Smooth muscle cell of the brain vasculature (primary cell): ENCODE data around the gene SOX18.
"Not testable (repeated sequence)": the region's sequence is repeated elsewhere in the genome, so short reads cannot be mapped to it uniquely, and the experiment has no call there.

Experiments used
- DNase-seq: peaks from one replicate; pipeline ENCODE4 v3.0.0-alpha.2; 2012; ENCODE audit warnings: low read depth, low spot score

Gene SOX18

DNA sequence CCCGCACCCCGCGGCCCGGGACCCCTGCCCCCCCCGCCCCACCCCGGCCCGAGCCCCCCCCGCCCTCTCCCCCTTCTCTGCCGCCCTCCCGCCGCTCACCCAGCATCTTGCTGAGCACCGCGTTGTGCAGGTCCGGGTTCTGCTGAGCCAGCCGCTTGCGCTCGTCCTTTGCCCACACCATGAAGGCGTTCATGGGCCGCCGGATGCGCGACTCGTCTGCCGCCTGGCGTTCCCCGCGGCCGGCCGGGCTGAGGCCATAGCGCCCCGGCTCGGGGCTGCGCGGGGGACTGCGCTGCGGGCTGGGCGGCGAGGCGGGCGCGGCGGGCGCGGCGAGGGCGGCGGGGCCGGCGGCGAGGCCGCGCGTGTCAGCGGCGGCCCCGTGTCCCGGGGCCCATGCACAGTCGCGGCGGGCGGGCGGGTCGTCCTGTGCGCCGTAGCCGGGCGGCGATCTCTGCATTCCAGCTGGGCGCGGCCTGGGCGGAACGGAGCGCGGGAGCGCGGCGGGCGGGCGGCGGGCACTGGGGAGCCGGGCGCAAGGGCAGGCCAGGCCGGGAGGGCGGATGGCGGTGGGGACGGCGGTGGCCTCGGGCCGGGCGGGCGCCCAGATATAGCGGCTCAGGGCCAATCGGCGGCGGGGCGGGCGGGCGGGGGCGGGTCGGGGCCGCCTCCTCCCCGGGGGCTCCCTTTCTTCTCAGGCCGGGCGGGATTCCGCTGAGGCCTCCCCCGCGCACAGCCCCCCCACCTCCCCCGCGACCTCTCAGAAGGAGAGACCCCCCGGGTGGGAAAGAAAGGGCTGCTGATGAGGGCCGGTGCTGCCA is at the start of gene SOX18:
TSS of gene SOX18 (minus strand) at position 580 of the 818 bp plus-strand sequence. CDS start at position 457, 123 bp downstream.
- no peak for DNase-seq

DNA sequence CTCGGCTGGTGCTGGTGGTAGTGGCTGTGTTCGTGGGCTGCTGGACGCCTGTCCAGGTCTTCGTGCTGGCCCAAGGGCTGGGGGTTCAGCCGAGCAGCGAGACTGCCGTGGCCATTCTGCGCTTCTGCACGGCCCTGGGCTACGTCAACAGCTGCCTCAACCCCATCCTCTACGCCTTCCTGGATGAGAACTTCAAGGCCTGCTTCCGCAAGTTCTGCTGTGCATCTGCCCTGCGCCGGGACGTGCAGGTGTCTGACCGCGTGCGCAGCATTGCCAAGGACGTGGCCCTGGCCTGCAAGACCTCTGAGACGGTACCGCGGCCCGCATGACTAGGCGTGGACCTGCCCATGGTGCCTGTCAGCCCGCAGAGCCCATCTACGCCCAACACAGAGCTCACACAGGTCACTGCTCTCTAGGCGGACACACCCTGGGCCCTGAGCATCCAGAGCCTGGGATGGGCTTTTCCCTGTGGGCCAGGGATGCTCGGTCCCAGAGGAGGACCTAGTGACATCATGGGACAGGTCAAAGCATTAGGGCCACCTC is 49.1 kb upstream of the SOX18 start:
- DNase-seq = no peak

DNA sequence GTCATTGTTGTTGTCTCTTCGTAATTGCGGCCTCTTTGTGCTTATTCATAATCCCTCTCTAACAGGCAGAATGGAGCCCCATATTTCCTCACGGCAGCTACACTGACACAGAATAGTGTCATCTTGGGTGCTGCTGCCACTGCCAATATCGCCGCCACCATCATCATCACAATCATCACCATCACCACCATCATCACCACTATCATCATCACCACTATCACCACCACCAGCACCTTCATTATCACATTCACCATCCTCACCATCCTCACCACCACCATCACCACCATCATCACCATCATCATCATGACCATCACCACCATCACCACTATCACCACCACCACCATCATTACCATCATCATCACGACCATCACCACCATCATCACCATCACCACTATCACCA is 47.1 kb upstream of the SOX18 start:
- no peak for DNase-seq

DNA sequence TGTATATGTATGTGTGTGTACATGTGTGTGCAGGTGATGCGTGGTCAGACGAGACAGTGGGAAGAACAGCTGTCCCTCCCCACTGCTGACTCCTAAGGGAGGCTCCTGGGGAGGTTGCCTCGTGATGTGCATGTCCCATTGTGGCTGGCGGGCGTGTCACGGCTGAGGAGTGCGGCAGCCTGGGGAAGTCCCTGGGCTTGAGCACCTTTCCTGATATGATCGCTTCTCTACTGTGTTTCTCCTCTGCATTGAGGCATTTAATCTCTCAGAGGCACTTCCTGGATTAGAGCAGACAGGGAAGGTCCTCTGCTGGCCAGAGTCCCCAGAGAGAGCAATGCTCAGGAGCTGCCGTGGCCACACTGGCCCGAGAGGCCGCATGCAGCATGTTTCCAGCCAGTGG is 46.5 kb upstream of the SOX18 start:
- no peak for DNase-seq

DNA sequence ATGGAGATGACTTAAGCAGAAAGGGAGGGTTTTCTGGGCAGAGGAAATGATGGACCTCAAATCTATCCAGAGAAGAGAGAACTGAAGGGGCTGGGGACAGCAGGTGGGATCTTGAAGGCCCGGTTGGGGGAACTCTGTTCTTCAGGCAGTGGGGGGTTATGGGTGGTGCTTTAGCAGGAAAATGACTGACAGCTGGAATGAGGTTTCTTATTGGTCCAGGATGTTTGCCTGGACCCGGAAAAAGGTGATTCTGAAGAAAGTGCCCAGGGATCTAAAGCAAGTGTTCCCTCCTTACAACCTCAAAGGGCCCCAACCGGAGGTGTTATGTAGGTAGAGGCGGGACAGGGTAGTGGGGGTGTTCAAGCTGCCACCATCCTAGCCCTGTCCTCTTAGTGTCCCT is 46.0 kb upstream of the SOX18 start:
- no peak for DNase-seq

DNA sequence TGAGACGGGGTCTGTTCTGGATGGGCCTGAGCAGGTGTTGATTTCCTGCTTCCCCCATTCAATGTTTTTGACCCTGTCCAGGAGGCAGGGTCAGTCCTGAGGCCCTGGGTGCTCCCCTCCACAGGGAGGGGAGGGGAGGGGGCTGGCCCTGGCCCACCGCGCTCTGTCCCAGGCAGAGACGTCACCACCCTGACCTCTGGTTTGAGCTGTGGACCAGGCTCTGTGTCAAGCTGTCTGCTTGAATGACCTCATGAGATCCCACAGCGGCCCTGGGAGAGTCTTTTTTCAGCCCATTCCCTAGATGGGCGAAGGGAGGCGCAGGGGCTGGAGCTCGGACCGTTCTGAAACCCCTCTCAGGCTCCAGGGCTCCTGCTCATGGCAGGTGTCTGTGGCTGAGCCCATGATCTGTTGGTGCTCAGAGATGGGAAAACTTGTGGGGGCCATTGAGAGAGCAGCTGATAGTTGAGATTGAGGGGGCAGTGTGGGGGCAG is 43.6 kb upstream of the SOX18 start:
- DNase-seq = no peak

DNA sequence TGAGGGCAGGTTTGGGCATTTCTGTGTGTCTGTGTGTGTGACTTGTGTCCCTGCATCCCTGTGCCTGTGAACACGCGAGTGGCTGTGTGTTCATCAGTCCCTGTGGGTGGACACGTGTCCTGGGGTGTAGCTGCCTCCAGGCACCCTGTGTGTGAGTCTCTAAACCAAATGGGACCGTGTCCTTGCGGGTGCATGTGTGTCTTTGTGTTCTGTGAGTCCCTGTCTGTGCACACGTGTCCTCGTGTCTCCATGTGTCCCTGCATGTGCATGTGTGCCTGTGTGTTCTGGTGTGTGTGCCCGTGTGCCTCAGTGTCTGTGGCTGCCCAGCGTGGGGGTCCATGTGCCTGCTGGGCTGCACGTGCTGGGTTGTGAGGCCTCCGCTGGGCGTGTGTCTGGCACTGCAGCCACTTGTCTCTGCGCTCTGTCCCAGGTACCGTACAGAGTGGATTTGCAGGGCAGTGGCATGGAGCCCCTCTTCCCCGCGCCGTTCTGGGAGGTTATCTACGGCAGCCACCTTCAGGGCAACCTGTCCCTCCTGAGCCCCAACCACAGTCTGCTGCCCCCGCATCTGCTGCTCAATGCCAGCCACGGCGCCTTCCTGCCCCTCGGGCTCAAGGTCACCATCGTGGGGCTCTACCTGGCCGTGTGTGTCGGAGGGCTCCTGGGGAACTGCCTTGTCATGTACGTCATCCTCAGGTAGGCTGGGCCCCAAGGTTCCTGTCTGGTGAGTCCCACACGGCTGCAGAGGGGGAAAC is 43.0 kb upstream of the SOX18 start:
- DNase-seq = no peak

DNA sequence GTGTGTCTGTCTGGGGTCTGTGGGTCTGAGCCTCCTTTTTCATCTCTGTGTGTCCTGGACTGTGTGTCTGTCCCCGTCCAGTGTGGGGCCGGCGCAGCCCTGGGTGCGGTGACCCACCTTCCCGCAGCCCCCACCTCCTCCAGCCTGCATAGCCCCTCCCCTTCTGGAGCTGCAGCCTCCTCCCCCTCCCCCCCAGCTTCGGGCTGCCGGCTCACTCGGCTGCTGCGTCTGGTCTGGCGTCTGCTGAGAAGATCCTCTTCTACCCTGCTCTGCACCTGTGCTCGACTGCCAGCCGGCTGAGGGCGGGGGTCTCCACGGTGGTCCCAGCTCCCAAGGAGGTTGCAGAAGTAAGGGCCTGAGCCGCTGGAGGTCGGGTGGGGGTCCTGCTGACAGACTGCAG is 42.3 kb upstream of the SOX18 start:
- DNase-seq = no peak

DNA sequence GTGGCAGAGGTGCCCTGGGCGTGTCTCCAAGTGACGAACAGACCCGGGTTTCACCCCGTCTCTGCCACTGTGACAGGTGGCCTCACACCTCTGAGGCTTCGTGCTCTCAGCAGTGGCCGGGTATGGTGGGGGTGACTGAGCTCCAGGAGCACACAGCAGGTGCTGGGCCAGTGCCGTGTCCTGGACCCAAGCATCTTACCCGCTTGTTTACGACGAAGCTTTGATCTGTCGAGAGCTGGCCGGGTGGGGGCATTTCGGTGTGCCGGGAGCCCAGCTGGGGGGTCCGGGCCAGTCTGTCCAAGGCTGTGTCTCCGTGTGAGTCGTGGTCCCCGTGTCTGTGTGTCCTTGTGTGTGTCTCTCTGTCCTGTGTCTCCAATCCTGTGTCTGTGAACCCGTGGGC is 41.9 kb upstream of the SOX18 start:
- no peak for DNase-seq

DNA sequence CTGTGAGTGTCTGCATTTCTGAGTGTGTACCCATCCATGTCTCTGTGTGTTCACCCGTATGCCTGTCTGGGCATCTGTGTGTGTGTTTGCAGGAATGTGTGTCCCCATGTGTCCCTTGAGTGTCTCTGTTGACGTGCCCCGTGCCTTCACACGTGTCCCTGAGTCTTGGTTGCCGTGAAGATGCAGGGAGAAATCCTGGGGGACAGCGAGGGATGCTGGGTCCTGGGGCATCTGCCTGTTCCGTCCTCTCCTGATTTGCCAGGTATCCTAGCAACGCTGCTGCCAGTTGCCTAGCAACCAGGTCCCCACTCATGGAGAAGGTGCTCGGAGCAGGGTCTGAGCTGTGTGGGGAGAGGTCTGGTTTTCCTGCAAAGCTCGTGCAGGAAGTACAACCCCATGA is 40.7 kb upstream of the SOX18 start:
- DNase-seq = no peak

DNA sequence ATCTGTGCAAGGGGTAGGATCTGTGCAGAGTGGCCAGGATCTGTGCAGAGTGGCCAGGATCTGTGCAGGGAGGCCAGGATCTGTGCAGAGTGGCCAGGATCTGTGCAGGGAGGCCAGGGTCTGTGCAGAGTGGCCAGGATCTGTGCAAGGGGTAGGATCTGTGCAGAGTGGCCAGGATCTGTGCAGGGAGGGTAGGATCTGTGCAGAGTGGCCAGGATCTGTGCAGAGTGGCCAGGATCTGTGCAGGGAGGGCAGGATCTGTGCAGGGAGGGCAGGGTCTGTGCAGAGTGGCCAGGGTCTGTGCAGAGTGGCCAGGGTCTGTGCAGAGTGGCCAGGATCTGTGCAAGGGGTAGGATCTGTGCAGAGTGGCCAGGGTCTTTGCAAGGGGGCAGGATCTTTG is 39.1 kb upstream of the SOX18 start:
- DNase-seq = not testable (repeated sequence)

DNA sequence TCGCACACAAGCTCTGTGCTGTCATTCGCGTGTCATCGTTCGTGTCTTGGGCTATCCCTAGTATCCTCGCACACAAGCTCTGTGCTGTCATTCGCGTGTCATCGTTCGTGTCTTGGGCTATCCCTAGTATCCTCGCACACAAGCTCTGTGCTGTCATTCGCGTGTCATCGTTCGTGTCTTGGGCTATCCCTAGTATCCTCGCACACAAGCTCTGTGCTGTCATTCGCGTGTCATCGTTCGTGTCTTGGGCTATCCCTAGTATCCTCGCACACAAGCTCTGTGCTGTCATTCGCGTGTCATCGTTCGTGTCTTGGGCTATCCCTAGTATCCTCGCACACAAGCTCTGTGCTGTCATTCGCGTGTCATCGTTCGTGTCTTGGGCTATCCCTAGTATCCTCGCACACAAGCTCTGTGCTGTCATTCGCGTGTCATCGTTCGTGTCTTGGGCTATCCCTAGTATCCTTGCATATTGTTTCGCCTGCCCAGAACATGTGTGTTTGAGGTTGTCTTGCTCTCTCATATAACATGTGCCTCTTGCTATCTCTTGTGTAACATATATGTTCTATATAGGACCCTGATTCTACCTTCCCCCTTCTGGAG is 37.9 kb upstream of the SOX18 start:
- DNase-seq = not testable (repeated sequence)

DNA sequence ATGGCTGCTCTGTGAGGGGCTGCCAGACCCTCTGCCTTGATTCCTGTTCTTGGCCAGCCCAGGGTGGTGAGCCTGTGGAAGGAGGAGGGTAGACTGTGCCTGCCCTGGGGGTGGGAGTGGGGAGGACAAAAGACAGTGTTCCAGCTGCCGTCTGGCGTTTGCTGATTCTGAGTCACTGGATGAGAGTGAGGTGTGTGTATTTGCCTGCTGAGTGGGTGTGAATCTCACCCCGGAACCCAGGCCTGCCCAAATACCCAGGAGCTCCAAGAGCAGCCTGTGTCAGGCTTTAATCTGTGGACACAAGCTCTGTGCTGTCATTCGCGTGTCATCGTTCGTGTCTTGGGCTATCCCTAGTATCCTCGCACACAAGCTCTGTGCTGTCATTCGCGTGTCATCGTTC is 37.4 kb upstream of the SOX18 start:
- no peak for DNase-seq

DNA sequence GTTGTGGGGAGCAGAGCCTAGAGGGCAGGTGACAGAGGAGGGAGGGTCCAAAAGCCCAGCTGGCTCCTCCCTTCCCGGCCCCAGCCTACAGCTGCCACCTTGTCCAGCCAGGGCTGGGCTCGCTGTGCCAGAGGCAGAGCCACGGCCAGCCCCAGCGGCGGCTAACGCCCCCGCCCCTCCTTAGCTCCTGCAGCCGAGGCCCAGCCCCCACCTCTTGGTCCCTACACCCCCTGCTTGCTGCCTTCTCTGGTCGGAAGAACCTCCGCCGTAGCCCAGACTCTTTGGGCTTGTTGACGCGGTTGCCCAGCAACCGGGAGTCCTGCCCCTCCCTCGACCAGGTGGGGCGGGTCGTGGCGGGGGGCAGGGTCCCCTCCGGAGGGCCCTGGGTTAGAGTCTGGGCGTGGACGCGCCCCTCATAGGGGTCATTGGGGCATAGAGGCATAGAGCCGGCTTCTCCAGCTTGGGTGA is 35.3 kb upstream of the SOX18 start:
- no peak for DNase-seq

DNA sequence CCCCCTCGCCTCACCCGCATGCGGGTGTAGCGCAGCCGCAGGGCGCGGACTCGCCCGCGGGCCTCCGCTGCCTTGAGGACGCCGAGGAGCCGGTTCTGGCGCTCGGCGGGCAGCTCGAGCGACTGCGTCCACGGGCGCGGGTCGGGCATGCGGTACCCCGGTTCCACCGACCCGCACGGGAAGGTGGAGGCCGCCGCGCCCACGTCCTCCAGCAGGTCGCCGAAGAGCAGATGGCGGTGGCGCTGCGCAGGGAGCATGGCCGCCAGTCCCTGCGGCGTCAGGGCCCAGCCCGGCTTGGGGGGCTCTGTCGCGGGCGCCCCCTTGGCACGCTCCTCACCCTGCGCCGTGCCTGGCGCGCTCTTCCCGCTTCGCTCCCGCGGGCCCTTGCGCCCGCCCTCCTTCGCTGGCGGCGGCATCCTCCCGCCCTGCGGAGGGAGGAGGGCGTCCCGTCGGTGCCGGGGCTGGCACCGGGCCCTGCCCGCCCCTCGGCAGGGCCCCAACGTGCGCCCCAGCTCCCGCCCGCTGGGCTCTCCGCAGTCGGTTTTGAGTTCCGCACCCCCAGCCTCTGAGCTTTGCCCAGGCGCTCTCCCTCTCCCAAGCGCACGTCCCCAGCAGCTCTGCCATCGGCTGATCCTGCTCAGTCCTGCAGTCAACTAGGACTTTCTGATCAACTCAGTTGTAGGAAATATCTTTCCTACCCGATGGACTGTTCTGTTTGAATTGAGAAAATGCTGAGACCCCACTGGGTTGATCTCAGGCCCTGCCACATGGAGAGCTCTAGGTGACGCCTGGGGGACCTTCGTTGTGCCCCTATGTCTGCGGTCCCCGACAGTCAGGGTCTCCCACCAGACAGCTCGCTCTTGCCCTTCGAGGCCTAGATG is 34.6 kb upstream of the SOX18 start, which contains the start of gene LKAAEAR1:
TSS of gene LKAAEAR1 (minus strand) at position 595 of the 881 bp plus-strand sequence. CDS start at position 416, 179 bp downstream.
- no peak for DNase-seq

DNA sequence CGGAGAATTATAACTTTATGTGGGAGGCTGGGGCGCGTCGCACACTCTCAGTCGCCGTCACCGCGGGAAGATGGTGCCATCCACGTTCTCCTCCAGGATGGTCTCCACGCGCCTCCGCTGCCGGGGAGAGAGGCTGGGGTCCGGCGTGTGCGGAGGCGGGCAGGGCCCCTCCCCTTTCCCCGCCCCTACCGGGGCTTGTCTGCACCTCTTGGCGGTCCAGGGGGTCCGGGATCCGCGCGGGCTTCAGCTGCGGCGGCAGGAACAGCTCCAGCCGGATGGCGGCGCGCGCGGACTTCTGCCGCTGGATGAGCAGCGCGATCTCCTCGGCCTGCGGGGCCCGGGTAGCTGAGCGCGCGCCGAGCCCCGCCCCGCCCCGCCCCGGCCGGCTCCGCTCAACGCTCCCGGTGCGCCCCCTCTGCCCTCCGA is 34.0 kb upstream of the SOX18 start:
- DNase-seq = no peak

DNA sequence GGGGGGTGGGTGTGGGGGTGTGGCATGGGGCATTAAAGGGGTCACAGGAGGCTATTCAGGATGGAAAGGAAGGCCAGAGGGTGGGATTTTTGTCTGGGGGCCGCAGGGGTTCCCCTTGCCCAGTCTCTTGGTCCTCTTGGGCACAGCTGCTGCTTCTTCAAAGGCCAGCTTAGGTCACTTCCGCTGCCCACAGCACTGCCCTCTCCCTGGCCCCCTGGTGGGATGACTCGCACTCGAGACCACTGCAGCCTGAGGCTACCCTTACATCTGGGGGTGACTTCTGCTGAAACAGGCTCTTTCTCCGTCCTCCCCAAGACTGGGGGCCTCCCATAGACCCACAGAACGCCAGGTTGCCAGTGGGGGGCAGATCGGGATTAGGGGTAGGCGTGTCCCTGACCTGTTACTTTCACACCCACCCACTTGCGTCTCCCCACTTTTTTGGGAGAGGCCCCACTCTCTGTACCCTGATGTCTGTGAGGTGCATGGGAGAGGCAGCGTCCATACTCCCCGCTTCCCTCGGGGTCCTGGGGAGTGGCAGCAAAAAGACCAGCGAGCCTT is 33.5 kb upstream of the SOX18 start:
- DNase-seq = no peak

DNA sequence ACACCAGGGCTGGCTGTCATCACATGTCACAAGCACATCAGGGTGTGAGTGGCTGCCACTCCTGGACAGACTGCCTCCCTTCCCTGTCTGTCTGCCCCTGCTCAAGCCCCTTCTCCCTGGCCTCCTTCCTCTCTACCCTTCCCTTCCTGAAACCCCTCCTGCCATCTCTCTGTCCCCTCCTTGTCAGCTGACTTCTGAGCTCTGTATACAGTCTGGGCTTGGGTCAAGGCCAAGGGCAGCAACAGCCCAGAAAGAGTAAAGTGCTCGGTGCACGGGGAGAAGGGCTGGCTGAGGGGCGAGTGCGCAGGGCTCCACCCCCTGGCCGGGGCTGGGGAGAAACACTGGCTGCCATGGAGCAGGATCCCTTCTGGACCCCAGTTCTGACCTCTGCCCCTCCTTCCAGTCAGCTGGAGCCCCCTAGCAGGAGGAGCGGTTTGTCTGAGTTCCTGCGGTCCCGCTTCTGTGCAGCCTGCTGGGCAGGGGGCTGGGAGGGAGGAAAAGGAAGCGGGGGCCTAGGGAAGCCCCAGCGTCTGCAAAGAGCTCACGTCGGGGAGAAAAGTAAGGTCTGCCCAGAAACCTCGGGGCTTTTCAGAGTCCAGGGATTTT is 32.8 kb upstream of the SOX18 start:
- no peak for DNase-seq

DNA sequence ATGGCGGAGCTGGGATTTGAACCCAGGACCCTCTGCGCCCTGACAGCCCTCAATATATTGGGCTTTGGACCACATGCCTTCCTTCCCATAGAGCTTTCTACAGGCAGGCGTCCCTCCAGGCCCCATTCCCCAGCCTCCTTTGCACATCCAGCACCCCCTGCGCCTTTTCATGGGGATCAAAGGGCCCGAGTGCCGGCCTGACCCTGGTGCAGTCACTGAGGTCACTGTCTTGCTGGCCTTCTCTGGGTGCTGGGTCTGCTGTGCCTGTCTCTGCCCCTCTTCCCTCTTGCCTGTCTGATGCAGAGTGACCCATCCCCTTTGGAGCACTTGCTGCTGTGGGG is 32.2 kb upstream of the SOX18 start:
- DNase-seq = no peak
